HepG2 (cell line): ENCODE measurements around the gene NLRP11. TPM values are rescaled to one million over a fixed set of nuclear protein-coding genes. Genes with fewer than 3 reads are reported as not detected.

Experiments
- ATAC-seq: fragments of 200-7000 bp; cut with Tn5 transposase; 3 replicates; pipeline ENCODE4 v1.9.1; 2020; ENCODE audit warnings: mild to moderate bottlenecking, moderate library complexity
- BruUV-seq: library from RNA; stranded (reverse); fragments of 400-500 nt; replicated peaks from 2 replicates; lab custom pipeline; 2021; lab: Mats Ljungman, UMichigan
- CTCF ChIA-PET: fragments of 300-600 bp; formaldehyde crosslinking; extraction: SDS; loops from one replicate; lab custom pipeline; 2021; ENCODE audit warnings: low total read pairs, inconsistent platforms, low intra/inter-chr PET ratio; lab: Yijun Ruan, JAX
- POLR2A ChIA-PET: fragments of 350-600 bp; sonication (Branson Sonifier 250); formaldehyde crosslinking; loops from one replicate; lab custom pipeline; 2020; ENCODE audit warnings: antibody characterized with exemption, inconsistent platforms; lab: Yijun Ruan, JAX
- DNase-seq: peaks from one replicate; pipeline ENCODE4 v3.0.0-alpha.2; 2015; ENCODE audit warnings: low spot score
- FAIRE-seq: peaks from 3 replicates; lab custom pipeline; 2011; peaks lifted over from hg19 to GRCh38; lab: Jason Lieb, UNC
- H2AFZ ChIP-seq: one replicate; pipeline ENCODE4 v1.6.1; 2011; ENCODE audit warnings: low read length, inconsistent platforms
- H3K27ac ChIP-seq: fragments of 300-600 bp; 3 replicates; pipeline ENCODE4 v1.8.0; 2011; ENCODE audit warnings: mixed run types, mild to moderate bottlenecking, mixed read lengths, low read length, inconsistent platforms; ENCODE audit not compliant: insufficient read depth; ENCODE audit errors: extremely low read length
- H3K27me3 ChIP-seq, 2 experiments: fragments of 200-600 bp in 1 of 2; 2 replicates in 1 of 2; 3 replicates in 1 of 2; pipeline versions ENCODE4 v1.6.0 to v1.8.0; 2011; ENCODE audit warnings: low read length in 2 of 2, mild to moderate bottlenecking in 2 of 2, moderate library complexity in 2 of 2, inconsistent platforms in 1 of 2; ENCODE audit not compliant: insufficient read depth in 2 of 2, control insufficient read depth in 1 of 2
- H3K36me3 ChIP-seq, 2 experiments: fragments of 200-600 bp in 1 of 2; replicated peaks in 1 of 2; 2 replicates in 1 of 2; 3 replicates in 1 of 2; pipeline versions ENCODE4 v1.5.1 to v1.8.0; 2011; ENCODE audit warnings: low read length in 2 of 2, inconsistent platforms in 1 of 2; ENCODE audit not compliant: insufficient read depth in 2 of 2, control insufficient read depth in 1 of 2
- H3K4me1 ChIP-seq: 2 replicates; pipeline ENCODE4 v1.5.1; 2012; ENCODE audit warnings: low read length, inconsistent platforms; ENCODE audit not compliant: insufficient read depth
- H3K4me2 ChIP-seq: 2 replicates; pipeline ENCODE4 v1.6.0; 2011; ENCODE audit warnings: low read depth, low read length, inconsistent platforms
- H3K4me3 ChIP-seq, 3 experiments: fragments of 200-600 bp in 1 of 3; sonication (generic), shearing (Covaris generic) in 1 of 3; replicated peaks in 1 of 3; 2 replicates each; pipeline ENCODE4 v1.5.1; 2011 to 2016; ENCODE audit warnings: low read length in 3 of 3, inconsistent platforms in 2 of 3, low read depth in 2 of 3, mild to moderate bottlenecking in 2 of 3, control low read depth in 1 of 3, mixed read lengths in 1 of 3; ENCODE audit not compliant: insufficient read depth in 1 of 3
- H3K79me2 ChIP-seq: one replicate; pipeline ENCODE4 v1.6.1; 2011; ENCODE audit warnings: low read length, inconsistent platforms; ENCODE audit not compliant: insufficient read depth
- H3K9ac ChIP-seq: 2 replicates; pipeline ENCODE4 v1.6.0; 2011; ENCODE audit warnings: mild to moderate bottlenecking, low read depth, low read length, inconsistent platforms; ENCODE audit not compliant: insufficient read depth
- H3K9me3 ChIP-seq: 2 replicates; pipeline ENCODE4 v1.5.1; 2012; ENCODE audit warnings: mild to moderate bottlenecking, low read length
- H4K20me1 ChIP-seq: 2 replicates; pipeline ENCODE4 v1.6.0; 2011; ENCODE audit warnings: inconsistent platforms, mild to moderate bottlenecking, low read length, moderate library complexity; ENCODE audit not compliant: insufficient read depth
- BORCS8-MEF2B ChIP-seq: sonication (generic); formaldehyde crosslinking; IDR thresholded peaks from 2 replicates; pipeline ENCODE4 v1.8.0; 2022; ENCODE audit warnings: mild to moderate bottlenecking, missing genetic modification reagents
- RXRB ChIP-seq: IDR thresholded peaks from 2 replicates; pipeline ENCODE4 v1.6.1; 2016; ENCODE audit warnings: borderline replicate concordance, missing genetic modification reagents, missing compliant biosample characterization
- STAT5B ChIP-seq: sonication (generic); formaldehyde crosslinking; IDR thresholded peaks from 2 replicates; pipeline ENCODE4 v1.4.0; 2020; ENCODE audit warnings: missing genetic modification reagents
- THAP8 ChIP-seq: sonication (generic); formaldehyde crosslinking; IDR thresholded peaks from 2 replicates; pipeline ENCODE4 v1.5.1; 2020; ENCODE audit warnings: missing genetic modification reagents, mild to moderate bottlenecking, borderline replicate concordance
- ZNF746 ChIP-seq: sonication (generic); formaldehyde crosslinking; IDR thresholded peaks from 2 replicates; pipeline ENCODE4 v1.8.0; 2022; ENCODE audit warnings: mild to moderate bottlenecking, missing genetic modification reagents
- ZSCAN9 ChIP-seq: IDR thresholded peaks from 2 replicates; pipeline ENCODE4 v1.6.1; 2016; ENCODE audit warnings: borderline replicate concordance
- WGBS: methylation state at CpG from one replicate; pipeline ENCODE4 v1.1.6; 2017; ENCODE audit warnings: low lambda C conversion rate; 5-methylcytosine and 5-hydroxymethylcytosine counted together
- in situ Hi-C: cut with HindIII; loops from 2 replicates; pipeline ENCODE4 v1.10.0; 2017; ENCODE audit warnings: low pct_unique_long_range_greater_than_20kb; ENCODE audit not compliant: extremely low pct_ligation_motif_present
- intact Hi-C: fragments of 100-400 bp; cut with micrococcal nuclease; formaldehyde crosslinking; loops from one replicate; pipeline ENCODE4 v1.10.0; 2022; ENCODE audit not compliant: unreplicated experiment
- polyA plus RNA-seq, 8 experiments: library from polyadenylated mRNA; depleted of rRNA in 3 of 8; stranded (reverse) in 7 of 8; unstranded in 1 of 8; fragments of >200 nt; fragmentation: Illumina TruSeq in 4 of 8; extraction: Trizol in 4 of 8; gene quantifications; 2 replicates each; pipeline versions ENCODE4 v1.2.1 to v1.2.3, GENCODE V29; 2011 to 2016; ENCODE audit warnings: low read depth in 4 of 8, missing spikeins in 1 of 8, mixed read lengths in 1 of 8; ENCODE audit not compliant: insufficient read depth in 1 of 8
- total RNA-seq, 5 experiments: library from RNA; depleted of rRNA; stranded (reverse); fragments of >200 nt; fragmentation: Illumina TruSeq; extraction: Trizol; gene quantifications; 2 replicates each; pipeline ENCODE4 v1.2.3, GENCODE V29; 2016; ENCODE audit warnings: low read depth in 1 of 5
- TF ChIP-seq, protein P1 (sequence below): IDR thresholded peaks from 2 replicates; pipeline ENCODE4 v1.6.1; 2016; ENCODE audit warnings: mild to moderate bottlenecking
- TF ChIP-seq, protein P2 (sequence below): sonication (generic); formaldehyde crosslinking; IDR thresholded peaks from 2 replicates; pipeline ENCODE4; 2020; ENCODE audit warnings: missing genetic modification reagents, mild to moderate bottlenecking, borderline replicate concordance

NLRP11 gene
- total and polyA plus RNA-seq, 2 of the 13 experiments (the other 11 are each of a cell fraction or from before 2014, with no cell fraction given) = 0.02 TPM; not detected in 1

DNA sequence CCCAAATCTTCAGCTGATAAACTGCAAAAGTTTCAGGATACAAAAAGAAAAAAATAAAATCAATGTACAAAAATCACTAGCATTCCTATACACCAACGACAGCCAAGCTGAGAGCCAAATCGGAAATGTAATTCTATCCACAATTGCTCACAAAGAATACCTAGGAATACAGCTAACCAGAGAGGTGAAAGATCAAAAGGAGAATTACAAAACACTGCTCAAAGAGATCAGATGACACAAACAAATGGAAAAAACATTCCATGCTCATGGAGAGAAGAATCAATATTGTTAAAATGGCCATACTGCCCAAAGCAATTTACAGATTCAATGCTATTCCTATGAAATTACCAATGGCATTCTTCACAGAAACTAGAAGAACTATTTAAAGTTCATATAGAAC lies 29.5 kb downstream of the NLRP11 start:
- TF ChIP-seq, protein P1, sequence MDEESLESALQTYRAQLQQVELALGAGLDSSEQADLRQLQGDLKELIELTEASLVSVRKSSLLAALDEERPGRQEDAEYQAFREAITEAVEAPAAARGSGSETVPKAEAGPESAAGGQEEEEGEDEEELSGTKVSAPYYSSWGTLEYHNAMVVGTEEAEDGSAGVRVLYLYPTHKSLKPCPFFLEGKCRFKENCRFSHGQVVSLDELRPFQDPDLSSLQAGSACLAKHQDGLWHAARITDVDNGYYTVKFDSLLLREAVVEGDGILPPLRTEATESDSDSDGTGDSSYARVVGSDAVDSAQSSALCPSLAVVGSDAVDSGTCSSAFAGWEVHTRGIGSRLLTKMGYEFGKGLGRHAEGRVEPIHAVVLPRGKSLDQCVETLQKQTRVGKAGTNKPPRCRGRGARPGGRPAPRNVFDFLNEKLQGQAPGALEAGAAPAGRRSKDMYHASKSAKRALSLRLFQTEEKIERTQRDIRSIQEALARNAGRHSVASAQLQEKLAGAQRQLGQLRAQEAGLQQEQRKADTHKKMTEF (CRISPR knock-in tag) = no peak
- TF ChIP-seq BORCS8-MEF2B (CRISPR knock-in tag) (no peak), THAP8 (CRISPR knock-in tag) (no peak), ZNF746 (CRISPR knock-in tag) (no peak), ZSCAN9 (CRISPR knock-in tag) (no peak), STAT5B (CRISPR knock-in tag) (no peak), RXRB (CRISPR knock-in tag) (no peak)
- TF ChIP-seq, protein P2, sequence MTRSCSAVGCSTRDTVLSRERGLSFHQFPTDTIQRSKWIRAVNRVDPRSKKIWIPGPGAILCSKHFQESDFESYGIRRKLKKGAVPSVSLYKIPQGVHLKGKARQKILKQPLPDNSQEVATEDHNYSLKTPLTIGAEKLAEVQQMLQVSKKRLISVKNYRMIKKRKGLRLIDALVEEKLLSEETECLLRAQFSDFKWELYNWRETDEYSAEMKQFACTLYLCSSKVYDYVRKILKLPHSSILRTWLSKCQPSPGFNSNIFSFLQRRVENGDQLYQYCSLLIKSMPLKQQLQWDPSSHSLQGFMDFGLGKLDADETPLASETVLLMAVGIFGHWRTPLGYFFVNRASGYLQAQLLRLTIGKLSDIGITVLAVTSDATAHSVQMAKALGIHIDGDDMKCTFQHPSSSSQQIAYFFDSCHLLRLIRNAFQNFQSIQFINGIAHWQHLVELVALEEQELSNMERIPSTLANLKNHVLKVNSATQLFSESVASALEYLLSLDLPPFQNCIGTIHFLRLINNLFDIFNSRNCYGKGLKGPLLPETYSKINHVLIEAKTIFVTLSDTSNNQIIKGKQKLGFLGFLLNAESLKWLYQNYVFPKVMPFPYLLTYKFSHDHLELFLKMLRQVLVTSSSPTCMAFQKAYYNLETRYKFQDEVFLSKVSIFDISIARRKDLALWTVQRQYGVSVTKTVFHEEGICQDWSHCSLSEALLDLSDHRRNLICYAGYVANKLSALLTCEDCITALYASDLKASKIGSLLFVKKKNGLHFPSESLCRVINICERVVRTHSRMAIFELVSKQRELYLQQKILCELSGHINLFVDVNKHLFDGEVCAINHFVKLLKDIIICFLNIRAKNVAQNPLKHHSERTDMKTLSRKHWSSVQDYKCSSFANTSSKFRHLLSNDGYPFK (CRISPR knock-in tag) = no peak
- ATAC-seq (no peak), FAIRE-seq (no peak), DNase-seq (no peak)
- intact Hi-C loops = no loop called here
- Histone ChIP-seq H3K4me3 (no peak overlapping the region), H3K4me2 (no peak overlapping the region), H3K36me3 (no peaks in the 10 kb centered on the region), H2AFZ (no peak overlapping the region), H3K27ac (no peak overlapping the region), H3K79me2 (no peaks in the 10 kb centered on the region), H3K9ac (no peak overlapping the region), H3K27me3 (peaks cover 0 to 12% of the 10 kb centered on the region in 2 experiments; a peak in 1 of 5 replicates), H3K4me1 (no peaks in the 10 kb centered on the region), H3K9me3 (no peaks in the 10 kb centered on the region), H4K20me1 (no peaks in the 10 kb centered on the region)
- no TSS peak for BruUV-seq
- in situ Hi-C loops = no loop called here
- CTCF ChIA-PET = no interaction called here
- POLR2A ChIA-PET = no interaction called here
- 0% methylated on average over 2 of the region's 2 CpGs for WGBS
